Smooth muscle cell of the brain vasculature (primary cell): ENCODE data around the gene UBE2L3.
"Not testable (repeated sequence)": the region's sequence is repeated elsewhere in the genome, so short reads cannot be mapped to it uniquely, and the experiment has no call there.

Experiments
- DNase-seq: peaks from one replicate; pipeline ENCODE4 v3.0.0-alpha.2; 2012; ENCODE audit warnings: low read depth, low spot score

Gene UBE2L3

GRCh38 chr22:21567456-21568346, at the start of gene UBE2L3:
Gene UBE2L3, plus strand, starts transcription at chr22:21567714. Its CDS starts 31 bp downstream, at chr22:21567745.
- peak; percentile 45 for DNase-seq

GRCh38 chr22:21526705-21527500, 40.6 kb upstream of the UBE2L3 start:
- not testable (repeated sequence) for DNase-seq

GRCh38 chr22:21531525-21531924, 36.0 kb upstream of the UBE2L3 start:
- not testable (repeated sequence) for DNase-seq

- DNase-seq, result not testable (repeated sequence)
Observed at GRCh38 chr22:21532863-21533648, 34.5 kb upstream of the UBE2L3 start.

GRCh38 chr22:21539862-21540261, 27.7 kb upstream of the UBE2L3 start:
- not testable (repeated sequence) for DNase-seq

- not testable (repeated sequence) for DNase-seq
Observed at GRCh38 chr22:21544432-21545322, 22.8 kb upstream of the UBE2L3 start.

- DNase-seq, result not testable (repeated sequence)
Observed at GRCh38 chr22:21549558-21549957, 18.0 kb upstream of the UBE2L3 start.

GRCh38 chr22:21550008-21550677, 17.4 kb upstream of the UBE2L3 start:
- not testable (repeated sequence) for DNase-seq

GRCh38 chr22:21550678-21551047, 16.9 kb upstream of the UBE2L3 start:
- not testable (repeated sequence) for DNase-seq

- DNase-seq, result not testable (repeated sequence)
Observed at GRCh38 chr22:21551361-21551760, 16.2 kb upstream of the UBE2L3 start, which contains the start of gene RIMBP3C. Gene RIMBP3C, minus strand, starts transcription at chr22:21551461. Its CDS starts 485 bp downstream, at chr22:21550976.

- not testable (repeated sequence) for DNase-seq
Observed at GRCh38 chr22:21559345-21560125, 8.0 kb upstream of the UBE2L3 start.

- not testable (repeated sequence) for DNase-seq
Observed at GRCh38 chr22:21560657-21561056, 6.9 kb upstream of the UBE2L3 start.

- DNase-seq, result no peak
Observed at GRCh38 chr22:21563912-21564311, 3.6 kb upstream of the UBE2L3 start.

- no peak for DNase-seq
Observed at GRCh38 chr22:21564411-21564810, 3.1 kb upstream of the UBE2L3 start.

- no peak for DNase-seq
Observed at GRCh38 chr22:21568347-21569075, 997 bp downstream of the UBE2L3 start.

- DNase-seq, result not testable (repeated sequence)
Observed at GRCh38 chr22:21569076-21569427, 1.5 kb downstream of the UBE2L3 start.

- DNase-seq, result no peak
Observed at GRCh38 chr22:21569459-21570170, 2.1 kb downstream of the UBE2L3 start.

GRCh38 chr22:21570398-21570797, 2.9 kb downstream of the UBE2L3 start:
- no peak for DNase-seq
